ENCODE data around the gene RASL10B.

GRCh38 chr17:35695613-35696012 lies 35.8 kb upstream of the RASL10B start:
- TF ChIP-seq POLR2A (IDR thresholded peaks at IDR 0.05; ENCODE audit: low read length) (no peak), GATA1 (IDR thresholded peaks at IDR 0.05; ENCODE audit: low read depth, low read length) (no peak)

Measured in erythroblast (primary cell).